Measurements from ENCODE around the gene PRDM1.

GRCh38 chr6:106039897-106040592, 46.1 kb upstream of the PRDM1 start:
- TF ChIP-seq CTCF (IDR thresholded peaks at IDR 0.05; ENCODE audit: insufficient read depth, low read depth, low read length) = no peak
- TF ChIP-seq EZH2 (IDR thresholded peaks at IDR 0.05; ENCODE audit: insufficient read depth, low read length) = no peak
